GM21723 (cell line): ENCODE data around the gene PPP1R9B.

Experiments
- ATAC-seq: cut with Tn5 transposase; IDR thresholded peaks from one replicate; pipeline ENCODE4 v1.9.1; 2021; ENCODE audit warnings: mild to moderate bottlenecking, moderate library complexity; ENCODE audit not compliant: unreplicated experiment

The PPP1R9B gene

DNA sequence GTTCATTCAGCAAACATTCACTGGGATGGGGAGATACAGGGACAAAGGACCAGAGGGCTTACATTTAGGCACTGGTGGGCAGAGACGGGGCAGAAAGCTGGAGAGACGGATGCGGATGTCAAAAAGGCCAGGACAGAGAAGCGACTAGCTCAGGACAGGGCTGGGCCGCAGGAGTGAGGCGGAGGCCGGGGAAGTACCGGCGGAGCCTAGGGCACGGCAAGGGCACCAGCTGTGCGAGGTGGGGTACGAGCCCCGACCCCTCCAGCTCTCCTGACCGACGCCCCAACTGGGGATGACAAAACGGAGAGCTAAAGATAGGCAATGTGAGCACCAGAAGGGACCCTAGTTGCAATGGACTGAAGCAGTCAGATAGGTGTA, 11.4 kb upstream of the PPP1R9B start:
- ATAC-seq: no peak

DNA sequence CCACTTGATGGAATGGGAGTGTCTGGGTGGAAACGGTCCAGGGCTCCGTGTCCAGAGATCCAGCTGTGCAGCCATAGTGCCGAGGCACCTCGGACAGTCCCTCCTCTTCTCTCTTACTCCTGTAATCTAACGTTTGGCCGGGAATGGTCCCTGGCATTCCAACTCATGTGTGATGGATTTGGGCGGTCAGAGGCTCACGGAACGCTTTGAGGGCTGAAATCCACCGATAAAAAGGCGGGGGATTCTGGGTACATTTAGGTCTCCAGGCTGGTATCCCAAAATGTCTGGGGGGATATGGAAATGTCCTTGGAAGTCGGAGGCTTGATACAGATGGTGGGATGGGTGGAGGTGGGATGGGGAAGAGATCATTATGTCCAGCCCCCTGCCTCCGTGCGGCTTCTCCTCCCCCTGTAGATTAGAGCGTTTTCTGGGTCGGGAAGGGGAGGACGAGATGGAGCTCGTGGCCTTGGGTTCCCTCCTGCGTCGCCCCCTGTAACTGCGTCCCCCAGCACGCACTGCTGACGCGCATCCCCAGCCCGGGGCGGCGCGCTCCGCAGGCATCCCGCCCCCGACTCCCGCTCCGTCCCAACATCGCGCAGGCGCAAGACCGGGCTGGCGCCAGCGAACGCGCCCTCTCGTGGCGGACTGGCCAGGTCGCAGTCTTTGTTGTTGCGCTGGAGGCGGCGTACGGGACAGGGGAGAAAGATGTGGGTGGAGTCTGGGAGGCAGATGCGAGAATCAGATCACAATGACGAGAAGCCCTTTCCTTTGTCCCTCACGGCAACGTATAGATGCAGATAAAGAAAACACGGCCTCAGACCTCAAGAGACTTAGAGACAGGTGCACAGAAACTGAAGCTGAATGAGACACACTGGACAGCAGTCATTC, 10.8 kb upstream of the PPP1R9B start:
- ATAC-seq: peak; percentile 82

DNA sequence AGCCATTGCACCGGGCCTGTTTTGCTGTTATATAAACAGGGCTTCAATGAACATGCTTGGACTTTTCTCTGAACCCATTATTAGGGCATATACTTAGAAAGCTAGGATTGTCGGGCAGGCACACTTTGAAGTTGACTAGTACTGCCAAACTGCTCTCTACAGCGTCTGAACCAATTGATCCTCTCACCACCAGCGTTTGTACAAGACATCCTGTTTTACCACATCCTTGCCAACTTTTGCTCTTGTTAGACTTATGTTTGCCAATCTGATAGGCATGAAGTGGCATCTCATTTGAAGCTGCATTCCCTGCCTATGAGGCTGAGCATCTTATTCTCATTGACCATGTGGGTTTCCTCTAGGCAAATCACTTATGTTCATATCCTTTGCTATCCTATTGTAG, 7.4 kb upstream of the PPP1R9B start:
- no peak for ATAC-seq

DNA sequence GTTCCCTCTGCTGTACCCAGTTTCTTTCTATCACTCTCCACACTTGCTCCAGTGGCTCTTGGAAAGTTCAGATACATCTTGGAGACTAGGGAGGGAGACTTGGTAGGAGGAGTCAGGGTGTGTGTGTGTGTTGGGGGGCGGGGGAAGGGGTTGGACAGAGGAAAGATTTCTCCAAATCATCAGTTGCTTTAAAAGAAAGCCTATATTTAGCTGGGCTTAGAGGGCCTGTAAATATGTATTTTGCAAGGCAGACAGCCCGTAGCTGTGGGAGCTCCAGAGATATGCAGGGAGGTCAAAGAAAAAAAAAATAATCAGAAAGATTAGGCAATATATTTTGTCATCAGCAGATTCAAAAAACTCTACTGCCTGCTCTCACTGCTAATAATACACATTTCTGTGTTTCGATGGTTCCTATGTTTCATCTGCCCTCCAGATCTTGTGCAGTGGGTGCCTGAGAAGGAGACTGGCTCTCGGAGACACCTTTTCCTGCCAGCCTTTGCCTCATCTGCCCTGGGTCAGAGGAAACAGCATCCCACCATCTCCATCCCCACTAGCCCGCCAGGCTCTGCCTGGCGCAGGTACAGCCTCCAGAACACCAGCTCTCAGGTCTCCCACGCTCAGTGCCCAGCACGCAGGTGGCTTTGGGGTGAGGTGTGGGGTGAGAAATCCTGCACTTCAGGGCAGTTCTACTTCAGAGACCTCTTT, 4.8 kb upstream of the PPP1R9B start:
- no peak for ATAC-seq

DNA sequence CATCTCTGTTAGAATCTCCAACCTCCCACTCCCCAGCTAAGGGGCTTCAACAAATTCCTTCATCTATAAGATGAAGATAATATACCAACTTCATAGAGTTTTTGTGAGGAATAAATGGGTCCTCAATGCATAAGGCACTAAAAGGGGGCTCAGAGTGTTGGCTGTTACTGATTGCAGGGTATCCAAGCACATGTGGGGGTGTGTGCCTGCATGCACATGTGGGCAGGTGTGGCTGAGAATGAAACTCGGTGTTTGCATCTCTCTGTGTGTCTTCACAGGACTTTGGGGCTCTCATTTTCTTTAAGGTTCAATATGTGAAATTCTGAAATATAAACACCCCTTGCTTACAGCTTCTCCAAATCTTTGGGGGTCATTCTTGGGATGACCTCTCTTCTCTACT, 4.1 kb upstream of the PPP1R9B start:
- peak; percentile 39 for ATAC-seq

DNA sequence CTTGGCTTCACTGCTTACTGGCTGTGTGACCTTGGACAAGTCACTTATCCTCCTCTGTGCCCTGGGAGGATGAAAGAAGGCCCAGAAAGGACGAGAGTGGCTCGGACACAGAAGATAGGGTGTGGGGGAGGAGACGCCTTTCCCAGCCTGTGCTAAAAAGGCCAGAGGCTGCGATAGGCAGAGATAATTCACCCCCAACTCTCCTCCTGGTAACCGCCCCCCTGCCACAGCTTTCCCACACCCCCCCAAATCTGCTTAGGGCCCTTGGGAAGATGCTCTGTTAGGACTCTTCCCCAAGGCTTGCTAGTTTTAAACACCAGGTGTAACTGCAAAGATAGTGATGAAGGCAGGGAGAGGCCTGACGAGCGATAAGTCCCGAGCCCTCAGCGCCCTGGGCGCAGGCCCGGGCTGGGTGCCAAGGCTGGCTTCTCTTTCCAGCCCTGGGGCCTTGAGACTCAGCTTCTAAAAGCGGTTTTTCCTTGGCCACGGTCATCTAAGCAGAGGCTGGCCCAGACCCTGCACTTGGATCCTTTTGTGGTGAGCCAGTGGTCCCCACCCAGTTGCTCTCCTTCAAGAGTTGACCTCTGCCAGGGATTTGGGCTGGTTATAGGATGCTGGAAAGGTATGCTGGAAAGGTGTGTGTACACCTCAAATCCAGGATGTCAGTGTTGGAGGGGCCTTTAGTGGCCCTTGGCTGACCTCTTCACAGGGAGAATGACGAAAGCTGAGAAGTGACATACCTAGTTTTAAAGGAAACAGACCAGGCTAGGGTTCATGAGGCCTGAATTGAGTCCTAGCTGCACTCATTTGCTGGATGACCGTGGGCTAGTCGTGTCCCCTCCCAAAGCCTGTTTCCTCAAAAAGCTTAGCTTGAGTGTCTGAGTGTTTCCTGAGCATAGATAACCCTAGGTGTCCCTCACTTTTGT, 3.4 kb upstream of the PPP1R9B start:
- ATAC-seq: no peak

DNA sequence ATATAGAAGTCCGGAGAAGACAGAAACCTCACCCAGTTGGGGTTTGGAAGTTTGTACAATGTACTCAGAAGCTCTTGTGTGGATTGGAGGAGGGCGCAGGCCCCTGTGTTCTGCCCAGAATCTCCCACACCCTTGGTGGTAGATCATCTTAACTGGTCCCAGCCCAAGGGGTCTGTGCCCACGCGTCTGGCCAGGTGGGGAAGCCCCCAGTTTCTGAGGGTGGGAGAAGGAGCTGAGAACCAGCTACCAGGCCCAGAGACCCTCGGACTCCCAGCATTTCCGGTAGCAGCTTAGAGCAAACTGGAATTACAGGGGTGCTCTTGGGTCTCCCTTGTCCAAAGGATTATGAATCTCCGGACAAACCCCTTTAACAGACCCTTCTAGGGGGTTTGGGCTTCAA, 2.3 kb upstream of the PPP1R9B start:
- no peak for ATAC-seq

DNA sequence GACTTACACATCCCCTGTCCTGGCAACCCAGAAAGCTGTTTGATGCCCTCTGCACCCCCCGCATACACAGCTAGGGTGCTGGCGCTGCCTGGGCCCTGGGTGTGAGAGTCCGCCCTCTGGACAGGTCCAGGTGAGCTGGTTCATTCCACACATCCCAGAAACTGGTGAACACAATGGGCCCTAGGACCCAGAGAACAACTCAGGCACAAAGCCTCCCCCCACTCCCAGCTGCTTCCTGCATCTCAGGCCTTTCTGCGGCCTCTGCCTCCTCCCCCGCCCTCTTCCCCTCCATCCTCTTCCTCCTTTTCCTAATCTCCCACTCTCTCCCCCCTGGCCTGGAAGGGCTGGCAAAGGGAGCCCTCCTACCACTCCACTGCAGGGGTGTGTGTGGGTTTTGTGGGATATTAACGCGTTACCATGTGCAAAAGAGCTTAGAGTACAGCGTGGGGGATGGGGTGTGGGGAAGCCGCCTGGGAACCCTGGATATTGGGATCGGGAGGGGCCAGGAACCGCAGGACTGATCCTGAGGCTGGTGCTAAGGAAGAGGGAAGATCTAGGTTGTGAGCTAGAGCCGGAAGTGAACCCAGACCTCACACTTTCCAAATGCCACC, 1.6 kb upstream of the PPP1R9B start:
- ATAC-seq: no peak

DNA sequence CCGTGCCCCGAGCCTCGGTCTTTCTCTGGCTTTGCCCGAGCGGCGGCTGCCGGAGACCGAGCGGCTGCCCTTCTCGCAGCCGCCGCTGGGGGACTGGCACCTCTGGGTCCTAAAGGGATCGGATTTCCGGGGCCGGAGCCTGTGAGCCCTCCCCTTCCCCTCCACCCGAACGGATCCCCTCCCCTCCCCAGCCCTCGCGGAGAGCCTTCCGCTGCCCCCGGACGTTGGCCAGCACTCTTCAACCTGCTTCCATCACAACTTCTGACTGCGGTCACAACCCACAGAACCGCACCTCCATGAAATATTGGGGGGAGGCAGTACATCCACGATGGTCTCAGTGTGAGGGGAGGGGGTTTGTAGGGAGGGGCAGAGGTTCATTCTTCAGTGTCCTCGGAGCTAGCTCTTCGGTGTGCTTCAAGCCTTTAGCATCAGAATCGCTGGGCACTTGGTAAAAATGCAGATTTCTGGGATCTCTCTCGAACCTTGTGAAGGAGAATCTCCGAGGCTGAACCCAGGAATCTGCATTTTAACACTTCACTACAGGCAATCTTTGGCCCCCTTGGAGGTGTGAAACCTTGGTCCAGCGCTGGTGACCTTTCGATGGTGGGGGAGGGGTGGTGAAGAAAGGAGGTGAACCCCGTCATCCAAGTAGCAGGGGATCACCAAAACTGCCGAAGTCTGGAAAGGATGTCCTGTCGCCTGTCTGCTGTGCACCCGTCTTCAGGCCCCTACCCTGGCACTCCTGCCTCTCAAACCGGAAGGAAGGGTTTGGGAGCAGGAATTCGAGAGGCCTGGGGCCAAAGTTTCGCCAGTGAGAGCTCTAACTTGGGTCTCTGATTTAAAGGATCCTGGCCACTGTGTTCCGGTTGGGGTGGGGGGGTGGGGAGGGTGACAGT, 812 bp upstream of the PPP1R9B start:
- peak; percentile 39 for ATAC-seq

DNA sequence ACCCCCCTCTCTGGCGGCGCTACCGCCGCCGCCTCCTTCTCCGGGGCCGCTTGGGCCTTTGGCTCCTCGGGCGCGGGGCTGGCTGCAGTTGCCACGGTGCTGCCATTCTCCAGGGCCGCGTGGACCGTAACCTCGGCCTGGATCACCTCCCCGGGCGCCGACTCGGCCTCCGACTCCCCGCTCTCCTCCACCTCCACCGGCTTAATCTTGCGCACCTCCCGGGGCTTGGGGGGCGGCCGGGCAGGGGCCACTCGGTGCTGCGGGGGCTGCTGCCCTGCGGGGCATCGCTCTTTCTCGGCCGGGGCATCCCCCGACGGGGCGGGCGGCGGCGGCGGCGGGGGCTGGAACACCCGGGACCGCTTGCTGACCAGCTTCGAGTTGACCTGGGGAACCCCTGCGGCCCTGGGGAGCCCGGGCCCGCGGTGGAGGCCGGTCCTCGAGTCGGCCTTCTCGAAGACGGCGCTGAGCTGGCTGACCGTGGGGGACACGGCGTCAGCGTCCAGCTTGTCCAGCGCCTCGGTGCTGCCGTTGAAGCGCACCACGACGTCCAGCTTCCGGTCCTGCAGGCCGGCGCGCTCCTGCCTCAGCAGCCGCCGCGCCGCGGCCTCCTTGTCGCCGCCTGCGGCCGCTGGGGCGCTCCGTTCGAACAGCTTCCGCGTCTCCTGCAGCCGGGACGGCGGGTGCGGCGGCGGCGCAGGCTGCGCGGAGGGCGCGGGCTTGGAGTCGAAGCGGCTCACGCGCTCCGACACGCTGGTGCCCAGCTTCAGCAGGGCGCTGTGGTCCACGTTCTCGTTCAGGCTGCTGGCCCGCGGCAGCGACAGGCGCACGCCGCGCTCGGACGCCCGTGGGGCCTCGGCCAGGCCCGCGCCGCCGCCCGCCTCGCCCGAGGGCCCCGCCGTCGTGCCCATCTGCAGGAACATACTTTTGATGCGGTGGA, 792 bp downstream of the PPP1R9B start:
- no peak for ATAC-seq

DNA sequence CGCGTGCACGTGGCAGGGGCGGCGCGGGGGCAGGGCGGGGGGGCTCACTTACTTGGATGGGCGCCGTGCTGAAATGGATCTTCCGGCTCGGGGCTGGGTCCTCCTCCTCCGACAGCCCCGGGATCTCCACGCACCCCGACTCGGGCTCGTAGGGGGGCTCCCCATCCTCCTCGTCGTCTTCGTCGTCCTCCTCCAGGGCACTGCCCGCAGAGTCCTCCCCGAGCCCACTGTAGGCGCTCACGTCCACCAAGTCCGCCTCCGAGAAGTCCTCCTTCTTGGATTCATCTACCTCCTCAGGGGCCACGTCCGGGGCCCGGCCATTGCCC, 1.4 kb downstream of the PPP1R9B start:
- no peak for ATAC-seq

DNA sequence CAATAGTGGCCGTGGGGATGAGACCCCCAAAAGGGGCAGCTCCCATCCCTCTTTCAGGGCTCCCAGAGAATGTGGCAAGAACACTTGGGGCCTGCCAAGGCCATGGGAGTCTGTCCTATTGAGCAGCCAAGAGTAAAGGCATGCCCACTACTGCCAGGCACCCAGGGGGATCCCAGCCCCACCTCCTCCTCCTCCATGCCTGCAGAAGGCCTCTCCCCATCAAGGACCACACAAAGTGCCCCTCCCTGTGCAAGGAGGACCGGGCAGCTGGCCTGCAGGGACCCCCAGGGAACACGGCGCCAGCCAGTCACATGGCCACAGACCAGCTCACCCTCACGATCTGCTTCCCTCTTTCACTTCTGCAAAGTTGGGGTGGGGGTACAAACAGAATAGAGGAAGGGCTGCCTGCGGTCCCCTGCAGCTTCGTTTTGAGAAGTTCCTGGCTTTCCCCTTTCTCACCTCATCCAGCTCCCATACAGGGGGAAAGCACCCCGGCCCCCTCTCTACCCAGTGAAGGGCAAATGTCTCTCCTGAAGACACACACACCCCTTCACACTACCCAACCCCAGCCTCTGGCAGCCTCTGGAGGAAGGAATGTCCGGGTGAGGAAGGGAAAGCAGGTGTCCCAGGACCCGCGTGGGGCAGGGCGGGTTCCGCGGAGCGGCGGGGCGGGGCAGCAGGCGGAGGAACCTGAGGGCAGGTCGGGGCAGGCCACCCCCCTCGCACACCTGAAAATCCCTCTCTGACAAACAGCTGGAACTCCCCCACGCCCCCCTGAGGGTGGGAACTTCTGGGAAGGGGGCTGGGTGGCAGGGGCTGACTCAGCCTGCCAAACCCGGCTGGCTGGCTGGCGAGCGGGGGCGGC, 2.0 kb downstream of the PPP1R9B start:
- peak; percentile 39 for ATAC-seq

DNA sequence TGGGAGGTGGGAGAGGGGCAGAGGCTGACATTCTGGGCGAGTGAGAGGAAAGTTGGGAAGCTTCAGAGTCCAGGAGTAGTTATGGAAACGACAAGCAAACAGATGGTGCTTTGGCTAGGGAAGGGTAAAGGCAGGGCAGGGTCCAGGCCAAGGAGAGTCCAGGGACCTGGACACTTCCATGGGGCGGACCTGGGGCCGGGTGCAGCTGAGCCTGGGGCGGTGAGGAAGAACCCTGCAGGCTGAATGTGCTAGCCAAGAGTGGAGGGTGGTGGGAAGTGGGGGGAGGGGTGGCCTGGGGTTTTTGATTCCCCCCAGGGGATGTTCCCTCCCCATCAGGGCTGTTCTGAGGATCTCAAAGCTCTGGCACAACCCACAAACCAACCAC, 2.6 kb downstream of the PPP1R9B start:
- no peak for ATAC-seq

DNA sequence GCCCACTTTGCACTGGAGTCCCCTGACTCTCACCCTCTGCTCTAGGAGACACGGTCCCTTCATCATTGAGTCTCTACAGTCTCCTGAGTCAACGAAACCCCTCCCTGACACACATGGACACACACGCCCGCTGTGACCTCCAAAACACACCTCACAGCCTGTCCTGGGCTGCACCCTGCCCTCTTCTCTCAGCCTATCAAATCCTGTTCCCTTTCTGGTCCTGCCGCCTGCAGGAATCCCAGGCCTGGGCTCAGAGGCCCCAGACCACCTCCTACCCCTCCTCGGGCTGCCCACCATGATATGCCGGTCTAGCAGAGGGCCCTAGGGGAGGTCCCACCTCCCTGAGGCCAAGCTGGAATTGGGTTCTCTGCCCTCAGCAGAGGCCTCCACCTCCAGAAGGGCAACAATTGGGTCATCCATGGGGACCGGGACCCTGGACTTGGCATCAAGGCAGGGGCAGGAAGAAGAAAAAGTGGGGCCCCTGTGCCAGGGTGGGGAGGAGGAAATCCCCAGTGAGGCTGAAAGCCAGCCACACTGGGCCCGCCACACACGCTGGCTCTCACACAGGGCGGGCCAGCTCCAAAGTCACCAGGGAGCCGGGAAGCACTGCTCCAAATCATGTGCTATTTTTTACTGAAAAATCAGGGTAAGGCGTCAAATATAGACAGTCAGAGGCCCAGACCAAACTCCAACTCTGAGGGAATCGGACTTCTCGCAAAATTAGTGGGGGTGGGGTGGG, 3.4 kb downstream of the PPP1R9B start:
- ATAC-seq: no peak

DNA sequence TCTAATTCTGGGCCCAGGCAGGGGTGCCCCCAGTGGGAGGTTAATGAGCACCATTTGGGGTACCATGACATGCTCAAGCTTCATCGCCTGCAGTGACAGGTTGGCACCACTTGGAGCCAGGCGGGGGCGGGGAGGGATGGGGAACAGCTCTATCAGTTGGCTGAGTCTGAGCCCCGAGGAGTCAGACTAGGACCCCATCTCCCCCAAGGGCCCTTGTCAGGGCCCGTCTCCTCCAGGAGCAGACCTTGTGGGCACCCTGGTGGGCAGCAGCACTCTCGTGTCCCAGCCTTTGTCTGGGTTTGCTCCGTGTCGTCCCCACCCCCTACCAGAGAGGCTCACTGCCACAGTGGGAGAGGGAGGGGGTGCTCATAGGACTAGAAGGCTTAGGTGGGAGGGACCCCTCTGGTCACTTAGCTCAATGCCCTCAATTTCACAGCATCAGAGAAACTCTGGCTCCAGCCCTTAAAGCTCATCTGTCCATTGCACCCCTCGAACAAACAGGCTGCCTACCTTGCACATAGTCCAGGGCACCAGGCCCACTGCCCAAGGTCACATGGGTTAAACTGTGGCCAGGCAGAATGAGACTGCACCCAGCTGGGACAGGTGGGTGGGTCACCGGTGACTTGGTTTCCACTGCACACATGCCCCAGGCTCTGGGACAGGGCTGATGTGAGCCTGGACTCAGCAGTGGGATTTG, 4.1 kb downstream of the PPP1R9B start:
- ATAC-seq: no peak

DNA sequence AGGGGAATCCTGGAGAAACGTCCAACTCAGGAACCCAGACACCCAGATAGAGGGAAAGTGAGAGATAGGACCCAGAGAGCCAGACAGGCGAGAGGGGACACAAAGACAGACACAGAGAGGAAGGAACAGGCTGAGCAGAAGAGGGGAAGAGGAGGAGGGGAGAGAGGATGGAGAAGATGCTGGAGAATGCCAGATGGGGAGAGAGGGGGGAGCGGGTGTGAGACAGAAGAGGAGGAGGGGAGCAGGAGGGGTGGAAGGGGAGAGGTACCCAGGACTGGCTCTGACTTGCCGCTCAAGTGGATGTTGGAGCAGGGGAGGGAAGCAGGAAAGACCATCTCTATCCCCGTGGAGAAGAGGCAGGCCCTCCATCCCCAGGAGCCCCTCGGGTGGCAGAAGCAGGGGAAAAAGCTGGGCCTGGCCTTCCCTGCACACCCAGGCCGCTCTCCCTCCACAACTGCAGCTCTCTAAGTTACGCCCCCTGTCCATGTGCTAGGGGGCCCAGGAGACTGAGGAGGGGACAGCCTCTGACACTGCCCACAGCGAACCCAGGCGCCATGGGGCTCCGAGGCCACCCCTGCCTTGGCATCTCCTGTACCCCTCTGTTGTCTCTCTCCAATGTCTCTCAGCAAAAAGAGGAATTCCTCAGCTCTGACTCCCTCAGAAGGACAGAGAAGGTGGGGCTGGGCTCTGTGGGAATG, 4.8 kb downstream of the PPP1R9B start:
- ATAC-seq: no peak
